Suprapubic skin (tissue), 4 donors: ENCODE results near the gene PRX.

Source experiments
- EP300 ChIP-seq: sonication (generic); formaldehyde crosslinking; IDR thresholded peaks from one replicate; pipeline ENCODE4 v1.6.1; 2017; ENCODE audit warnings: antibody characterized with exemption
- POLR2A ChIP-seq, 2 donors: fragments of 450-650 bp; IDR thresholded peaks; one replicate each; pipeline ENCODE4 v1.6.1; 2017; ENCODE audit warnings: antibody characterized with exemption in 2 of 2, mild to moderate bottlenecking in 2 of 2, moderate library complexity in 2 of 2
- POLR2AphosphoS5 ChIP-seq, 3 donors: sonication (generic); formaldehyde crosslinking; IDR thresholded peaks; one replicate each; pipeline ENCODE4 v1.6.1; 2017; ENCODE audit warnings: antibody characterized with exemption in 3 of 3
- TF ChIP-seq, protein P1 (sequence below), 2 donors: fragments of 200-600 bp in 1 of 2; fragments of 450-650 bp in 1 of 2; sonication (generic) in 1 of 2; IDR thresholded peaks; one replicate each; pipeline ENCODE4 v1.5.1; 2016 to 2019; ENCODE audit warnings: antibody characterized with exemption in 2 of 2, mild to moderate bottlenecking in 1 of 2, moderate library complexity in 1 of 2

- TF ChIP-seq EP300 (no peak), POLR2A (IDR thresholded peaks at IDR 0.05) (no peak), POLR2AphosphoS5 (IDR thresholded peaks at IDR 0.05) (no peak)
- TF ChIP-seq, protein P1, sequence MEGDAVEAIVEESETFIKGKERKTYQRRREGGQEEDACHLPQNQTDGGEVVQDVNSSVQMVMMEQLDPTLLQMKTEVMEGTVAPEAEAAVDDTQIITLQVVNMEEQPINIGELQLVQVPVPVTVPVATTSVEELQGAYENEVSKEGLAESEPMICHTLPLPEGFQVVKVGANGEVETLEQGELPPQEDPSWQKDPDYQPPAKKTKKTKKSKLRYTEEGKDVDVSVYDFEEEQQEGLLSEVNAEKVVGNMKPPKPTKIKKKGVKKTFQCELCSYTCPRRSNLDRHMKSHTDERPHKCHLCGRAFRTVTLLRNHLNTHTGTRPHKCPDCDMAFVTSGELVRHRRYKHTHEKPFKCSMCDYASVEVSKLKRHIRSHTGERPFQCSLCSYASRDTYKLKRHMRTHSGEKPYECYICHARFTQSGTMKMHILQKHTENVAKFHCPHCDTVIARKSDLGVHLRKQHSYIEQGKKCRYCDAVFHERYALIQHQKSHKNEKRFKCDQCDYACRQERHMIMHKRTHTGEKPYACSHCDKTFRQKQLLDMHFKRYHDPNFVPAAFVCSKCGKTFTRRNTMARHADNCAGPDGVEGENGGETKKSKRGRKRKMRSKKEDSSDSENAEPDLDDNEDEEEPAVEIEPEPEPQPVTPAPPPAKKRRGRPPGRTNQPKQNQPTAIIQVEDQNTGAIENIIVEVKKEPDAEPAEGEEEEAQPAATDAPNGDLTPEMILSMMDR (IDR thresholded peaks at IDR 0.05), result no peak
These were observed 64.1 kb downstream of the PRX start for GRCh38 chr19:40348961-40349507.
